Mesenchymal stem cell (in vitro differentiated cells and primary cell): ENCODE measurements around the gene PDE7B.
A peak's percentile ranks its signal among the peaks of the same experiment; 100 is the strongest.

Experiments
- DNase-seq: peaks from one replicate; pipeline ENCODE4 v3.0.0-alpha.2; 2013
- H2AFZ ChIP-seq: one replicate; pipeline ENCODE4 v1.6.1; 2013; ENCODE audit warnings: low read depth, mild to moderate bottlenecking, control low read depth, inconsistent platforms, low read length, moderate library complexity
- H2AK5ac ChIP-seq: 2 replicates; pipeline ENCODE4 v1.6.1; 2013; ENCODE audit warnings: low read length, moderate library complexity, mild to moderate bottlenecking, inconsistent platforms; ENCODE audit not compliant: severe bottlenecking
- H2BK120ac ChIP-seq: one replicate; pipeline ENCODE4 v1.6.1; 2013; ENCODE audit warnings: low read depth, mild to moderate bottlenecking, inconsistent platforms, low read length, moderate library complexity
- H2BK12ac ChIP-seq, 2 experiments: one replicate each; pipeline ENCODE4 v1.6.1; 2013; ENCODE audit warnings: inconsistent platforms in 2 of 2, low read length in 2 of 2, mild to moderate bottlenecking in 2 of 2, moderate library complexity in 2 of 2, control low read depth in 1 of 2
- H2BK15ac ChIP-seq: one replicate; pipeline ENCODE4 v1.6.1; 2013; ENCODE audit warnings: mild to moderate bottlenecking, low read depth, inconsistent platforms; ENCODE audit not compliant: poor library complexity, severe bottlenecking
- H2BK5ac ChIP-seq: 2 replicates; pipeline ENCODE4 v1.6.1; 2013; ENCODE audit warnings: low read depth, mild to moderate bottlenecking, low read length, control low read depth, inconsistent platforms; ENCODE audit not compliant: poor library complexity, severe bottlenecking
- H3K14ac ChIP-seq, 2 experiments: one replicate each; pipeline ENCODE4 v1.6.1; 2013; ENCODE audit warnings: inconsistent platforms in 2 of 2, low read length in 2 of 2, control low read depth in 1 of 2, mild to moderate bottlenecking in 1 of 2, moderate library complexity in 1 of 2
- H3K18ac ChIP-seq, 2 experiments: one replicate each; pipeline ENCODE4 v1.6.1; 2013; ENCODE audit warnings: inconsistent platforms in 2 of 2, low read length in 2 of 2, control low read depth in 1 of 2, low read depth in 1 of 2, mild to moderate bottlenecking in 1 of 2
- H3K23ac ChIP-seq, 2 experiments: one replicate each; pipeline ENCODE4 v1.6.1; 2013; ENCODE audit warnings: inconsistent platforms in 2 of 2, low read length in 2 of 2, mild to moderate bottlenecking in 2 of 2, moderate library complexity in 2 of 2, control low read depth in 1 of 2
- H3K27ac ChIP-seq: 2 replicates; pipeline ENCODE4 v1.5.1; 2013; ENCODE audit warnings: mild to moderate bottlenecking, moderate library complexity, low read length, control low read depth, inconsistent platforms; ENCODE audit not compliant: poor library complexity, severe bottlenecking
- H3K27me3 ChIP-seq, 2 experiments: 2 replicates each; pipeline versions ENCODE4 v1.6.1 to v1.7.0; 2013; ENCODE audit warnings: low read length in 2 of 2, mild to moderate bottlenecking in 2 of 2, moderate library complexity in 2 of 2, control low read depth in 1 of 2, inconsistent platforms in 1 of 2; ENCODE audit not compliant: control insufficient read depth in 1 of 2, insufficient read depth in 1 of 2
- H3K36me3 ChIP-seq, 2 experiments: 2 replicates each; pipeline versions ENCODE4 v1.6.1 to v1.7.0; 2013; ENCODE audit warnings: low read length in 2 of 2, control low read depth in 1 of 2, inconsistent platforms in 1 of 2, low read depth in 1 of 2, mild to moderate bottlenecking in 1 of 2; ENCODE audit not compliant: insufficient read depth in 2 of 2, control insufficient read depth in 1 of 2
- H3K4ac ChIP-seq, 2 experiments: one replicate each; pipeline ENCODE4 v1.6.1; 2013; ENCODE audit warnings: inconsistent platforms in 2 of 2, low read length in 2 of 2, mild to moderate bottlenecking in 2 of 2, moderate library complexity in 2 of 2, control low read depth in 1 of 2, low read depth in 1 of 2
- H3K4me1 ChIP-seq: 2 replicates; pipeline ENCODE4 v1.6.1; 2013; ENCODE audit warnings: low read depth, low read length, control low read depth; ENCODE audit not compliant: control insufficient read depth, insufficient read depth
- H3K4me2 ChIP-seq: 2 replicates; pipeline ENCODE4 v1.6.1; 2013; ENCODE audit warnings: low read length, mild to moderate bottlenecking, inconsistent platforms; ENCODE audit not compliant: poor library complexity, severe bottlenecking
- H3K4me3 ChIP-seq, 2 experiments: 2 replicates each; pipeline versions ENCODE4 v1.5.1 to v1.7.0; 2013; ENCODE audit warnings: low read length in 2 of 2, mild to moderate bottlenecking in 2 of 2, control low read depth in 1 of 2, low read depth in 1 of 2; ENCODE audit not compliant: insufficient read depth in 1 of 2
- H3K79me1 ChIP-seq: replicated peaks from 2 replicates; pipeline ENCODE4 v1.6.1; 2013; ENCODE audit warnings: mild to moderate bottlenecking, control low read depth, low read length, inconsistent platforms; ENCODE audit not compliant: poor library complexity, severe bottlenecking
- H3K9ac ChIP-seq: 2 replicates; pipeline ENCODE4 v1.7.0; 2013; ENCODE audit warnings: mild to moderate bottlenecking, low read length, moderate library complexity
- H3K9me3 ChIP-seq: 2 replicates; pipeline ENCODE4 v1.7.0; 2013; ENCODE audit warnings: mild to moderate bottlenecking, low read length; ENCODE audit not compliant: control insufficient read depth
- H4K8ac ChIP-seq: one replicate; pipeline ENCODE4 v1.6.1; 2013; ENCODE audit warnings: inconsistent platforms, mild to moderate bottlenecking, low read length, moderate library complexity
- H4K91ac ChIP-seq: one replicate; pipeline ENCODE4 v1.6.1; 2013; ENCODE audit warnings: mild to moderate bottlenecking, low read length, inconsistent platforms
- WGBS: methylation state at CpG from one replicate; pipeline ENCODE4 v1.1.7; 2013; ENCODE audit warnings: mixed read lengths; 5-methylcytosine and 5-hydroxymethylcytosine counted together

Gene PDE7B

GRCh38 chr6:135910790-135911618 is 59.5 kb downstream of the PDE7B start:
- Histone ChIP-seq H2BK15ac (no peak overlapping the region), H3K27ac (no peak overlapping the region), H3K18ac (no peak overlapping the region), H4K91ac (no peak overlapping the region), H2BK12ac (no peak overlapping the region), H3K14ac (no peak overlapping the region), H3K27me3 (no peaks in the 10 kb centered on the region), H3K9ac (no peak overlapping the region), H3K9me3 (no peaks in the 10 kb centered on the region), H2BK5ac (no peak overlapping the region), H3K4me3 (no peak overlapping the region), H3K23ac (no peak overlapping the region), H3K4me1 (no peaks in the 10 kb centered on the region), H3K4me2 (no peak overlapping the region), H2BK120ac (no peak overlapping the region), H3K4ac (no peak overlapping the region), H4K8ac (no peak overlapping the region), H3K79me1 (peaks cover 4% of the 10 kb centered on the region), H2AFZ (no peak overlapping the region), H3K36me3 (no peaks in the 10 kb centered on the region), H2AK5ac (no peak overlapping the region)
- DNase-seq = peak; percentile 24
- no CpG with 5 or more reads among the region's 2 CpGs for WGBS

DNA sequence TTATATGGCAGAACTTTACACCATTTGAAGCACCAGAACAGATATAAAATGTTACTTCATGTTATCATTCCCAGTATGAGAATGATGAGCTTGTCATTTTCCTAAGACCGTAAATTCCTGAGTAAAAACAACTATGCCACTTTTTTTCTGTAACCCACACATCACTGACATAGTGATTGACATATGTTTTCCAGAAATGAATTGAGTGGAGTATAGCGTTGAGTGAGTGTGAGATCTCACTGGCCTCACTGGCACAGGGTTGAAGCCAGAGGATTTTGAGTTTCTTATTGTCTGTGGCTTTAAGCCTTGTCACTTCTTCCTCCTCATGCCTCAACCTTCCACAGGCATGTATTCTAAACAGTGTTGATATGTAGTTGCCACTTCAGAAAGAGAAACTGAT is 62.3 kb downstream of the PDE7B start:
- Histone ChIP-seq H3K36me3 (no peaks in the 10 kb centered on the region), H3K4ac (no peak overlapping the region), H3K4me1 (no peaks in the 10 kb centered on the region), H3K9ac (no peak overlapping the region), H3K18ac (no peak overlapping the region), H3K27ac (no peak overlapping the region), H3K27me3 (no peaks in the 10 kb centered on the region), H2BK15ac (no peak overlapping the region), H3K4me2 (no peak overlapping the region), H3K79me1 (peaks cover 5% of the 10 kb centered on the region), H4K91ac (no peak overlapping the region), H2BK12ac (no peak overlapping the region), H4K8ac (no peak overlapping the region), H3K23ac (no peak overlapping the region), H3K14ac (no peak overlapping the region), H2BK120ac (no peak overlapping the region), H2BK5ac (no peak overlapping the region), H2AFZ (no peak overlapping the region), H3K4me3 (no peak overlapping the region), H2AK5ac (no peak overlapping the region), H3K9me3 (no peaks in the 10 kb centered on the region)
- 100% methylated on average over 2 of the region's 2 CpGs for WGBS
- no peak for DNase-seq

DNA sequence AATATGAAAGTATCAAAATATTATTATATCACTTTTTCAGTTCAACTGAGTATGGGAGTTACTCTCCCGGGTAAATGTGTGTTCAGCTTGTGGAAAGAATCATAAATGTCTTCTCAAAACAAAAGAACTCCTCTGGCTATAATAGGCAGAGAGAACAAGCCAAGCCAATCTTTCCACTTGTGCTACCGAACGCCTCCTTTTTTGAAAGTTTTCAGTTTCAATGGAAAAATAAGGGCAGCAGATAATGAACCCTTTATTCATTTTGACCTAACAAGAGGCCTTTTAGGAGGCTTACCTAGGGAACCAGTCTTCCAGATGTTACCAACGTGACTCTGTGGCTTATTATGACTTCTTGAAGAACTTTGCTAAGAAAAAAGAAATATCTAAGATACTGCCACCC is 67.5 kb downstream of the PDE7B start:
- peaks cover 1% of the 10 kb centered on the region for H3K4me1 ChIP-seq
- no peak overlapping the region for H4K8ac ChIP-seq
- no peak overlapping the region for H2BK120ac ChIP-seq
- no peak overlapping the region for H4K91ac ChIP-seq
- H3K23ac ChIP-seq = no peak overlapping the region
- H3K36me3 ChIP-seq = no peaks in the 10 kb centered on the region
- H2AFZ ChIP-seq = no peak overlapping the region
- no peak overlapping the region for H3K4ac ChIP-seq
- H3K14ac ChIP-seq = no peak overlapping the region
- H3K4me3 ChIP-seq = no peak overlapping the region
- no peak for DNase-seq
- H3K18ac ChIP-seq = no peak overlapping the region
- no peaks in the 10 kb centered on the region for H3K9me3 ChIP-seq
- H3K9ac ChIP-seq = no peak overlapping the region
- no peaks in the 10 kb centered on the region for H3K27me3 ChIP-seq
- H2AK5ac ChIP-seq = no peak overlapping the region
- H2BK15ac ChIP-seq = no peak overlapping the region
- no peak overlapping the region for H2BK5ac ChIP-seq
- no peak overlapping the region for H3K4me2 ChIP-seq
- no peak overlapping the region for H3K27ac ChIP-seq
- H2BK12ac ChIP-seq = no peak overlapping the region
- 100% methylated on average over 2 of the region's 4 CpGs for WGBS
- peaks cover 8% of the 10 kb centered on the region for H3K79me1 ChIP-seq

DNA sequence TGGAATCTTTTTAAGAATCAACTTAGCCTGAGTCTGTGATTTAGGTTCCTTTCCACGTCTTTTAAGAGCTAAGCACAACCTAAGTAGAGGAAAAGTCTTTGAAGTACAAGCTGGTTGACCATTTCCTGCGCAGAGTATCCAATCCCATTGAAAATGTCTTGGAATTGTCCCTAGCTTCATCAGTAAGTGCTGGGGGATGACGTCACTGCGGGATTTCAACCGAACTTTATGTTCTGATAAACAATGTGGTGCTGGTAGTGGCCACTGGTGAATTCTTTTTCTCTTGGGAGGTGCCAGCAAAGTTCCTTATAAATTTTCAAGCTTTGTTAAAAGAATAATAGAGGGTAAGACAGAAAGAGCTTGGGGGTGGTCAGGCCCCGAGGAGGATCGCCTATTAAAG is 69.2 kb downstream of the PDE7B start:
- H3K4me2 ChIP-seq = no peak overlapping the region
- WGBS = 92% methylated on average over 7 of the region's 7 CpGs
- no peak overlapping the region for H2BK120ac ChIP-seq
- no peaks in the 10 kb centered on the region for H3K27me3 ChIP-seq
- H3K18ac ChIP-seq = peak overlapping the region in 1 of 2 experiments; percentile 25
- H2AFZ ChIP-seq = no peak overlapping the region
- no peaks in the 10 kb centered on the region for H3K9me3 ChIP-seq
- no peak overlapping the region for H3K14ac ChIP-seq
- no peak overlapping the region for H3K27ac ChIP-seq
- H3K23ac ChIP-seq = no peak overlapping the region
- H3K4me3 ChIP-seq = no peak overlapping the region
- peaks cover 5% of the 10 kb centered on the region for H3K79me1 ChIP-seq
- no peak overlapping the region for H4K91ac ChIP-seq
- H2BK15ac ChIP-seq = no peak overlapping the region
- no peak overlapping the region for H3K4ac ChIP-seq
- no peak overlapping the region for H3K9ac ChIP-seq
- no peak overlapping the region for H2AK5ac ChIP-seq
- DNase-seq = no peak
- H2BK12ac ChIP-seq = no peak overlapping the region
- H3K4me1 ChIP-seq = peaks cover 1% of the 10 kb centered on the region
- no peak overlapping the region for H2BK5ac ChIP-seq
- no peaks in the 10 kb centered on the region for H3K36me3 ChIP-seq
- H4K8ac ChIP-seq = no peak overlapping the region
